GM20000 (cell line): ENCODE data around the gene GPR146.

Experiments used
- DNase-seq: peaks from one replicate; pipeline ENCODE4 v3.0.0; 2012; ENCODE audit warnings: low spot score
- TF ChIP-seq, protein P1 (sequence below): IDR thresholded peaks from 2 replicates; pipeline ENCODE4 v1.5.1; 2012; ENCODE audit warnings: mild to moderate bottlenecking, control low read depth; ENCODE audit errors: extremely low read depth, missing control alignments

GPR146 gene

GRCh38 chr7:1044189-1045068, at the start of gene GPR146:
GPR146 (plus strand) TSS chr7:1044546; CDS start chr7:1057516, 12,970 bp downstream.
- TF ChIP-seq, protein P1, sequence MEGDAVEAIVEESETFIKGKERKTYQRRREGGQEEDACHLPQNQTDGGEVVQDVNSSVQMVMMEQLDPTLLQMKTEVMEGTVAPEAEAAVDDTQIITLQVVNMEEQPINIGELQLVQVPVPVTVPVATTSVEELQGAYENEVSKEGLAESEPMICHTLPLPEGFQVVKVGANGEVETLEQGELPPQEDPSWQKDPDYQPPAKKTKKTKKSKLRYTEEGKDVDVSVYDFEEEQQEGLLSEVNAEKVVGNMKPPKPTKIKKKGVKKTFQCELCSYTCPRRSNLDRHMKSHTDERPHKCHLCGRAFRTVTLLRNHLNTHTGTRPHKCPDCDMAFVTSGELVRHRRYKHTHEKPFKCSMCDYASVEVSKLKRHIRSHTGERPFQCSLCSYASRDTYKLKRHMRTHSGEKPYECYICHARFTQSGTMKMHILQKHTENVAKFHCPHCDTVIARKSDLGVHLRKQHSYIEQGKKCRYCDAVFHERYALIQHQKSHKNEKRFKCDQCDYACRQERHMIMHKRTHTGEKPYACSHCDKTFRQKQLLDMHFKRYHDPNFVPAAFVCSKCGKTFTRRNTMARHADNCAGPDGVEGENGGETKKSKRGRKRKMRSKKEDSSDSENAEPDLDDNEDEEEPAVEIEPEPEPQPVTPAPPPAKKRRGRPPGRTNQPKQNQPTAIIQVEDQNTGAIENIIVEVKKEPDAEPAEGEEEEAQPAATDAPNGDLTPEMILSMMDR, result peak; percentile 45
- DNase-seq, result peak; percentile 100

DNA sequence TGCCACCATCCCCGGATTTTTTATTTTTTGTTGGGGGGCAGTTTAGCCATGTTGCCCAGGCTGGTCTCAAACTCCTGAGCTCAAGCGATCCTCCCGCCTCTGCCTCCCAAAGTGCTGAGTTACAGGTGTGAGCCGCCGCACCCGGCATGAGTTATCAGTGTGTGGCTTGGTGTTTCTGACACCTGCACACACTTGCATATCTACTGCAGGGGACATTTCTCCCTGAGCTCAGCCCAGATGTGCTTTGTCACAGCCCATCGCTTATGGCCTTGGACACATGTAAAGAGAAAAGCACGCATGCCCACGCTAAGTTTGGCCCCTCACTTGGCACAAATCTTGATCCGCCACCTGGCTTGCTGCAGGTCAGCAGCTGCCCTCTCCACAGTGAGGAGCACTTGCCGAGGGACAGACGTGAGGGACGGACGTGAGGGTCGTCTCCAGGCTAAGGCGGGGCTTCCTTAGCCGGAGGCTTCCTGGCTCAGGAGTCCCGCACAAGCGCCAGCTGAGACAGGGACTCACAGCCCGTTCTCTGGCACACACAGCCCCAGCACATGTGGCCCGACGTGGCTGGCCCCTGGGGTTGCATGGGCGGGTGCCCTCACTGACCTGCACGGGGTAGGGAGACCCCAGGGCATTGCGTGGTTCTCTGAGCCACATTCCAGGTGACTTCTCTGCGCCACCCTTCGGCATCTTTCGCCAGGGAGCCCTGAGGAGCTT, 49.6 kb upstream of the GPR146 start:
- TF ChIP-seq, protein P1, result no peak
- no peak for DNase-seq

DNA sequence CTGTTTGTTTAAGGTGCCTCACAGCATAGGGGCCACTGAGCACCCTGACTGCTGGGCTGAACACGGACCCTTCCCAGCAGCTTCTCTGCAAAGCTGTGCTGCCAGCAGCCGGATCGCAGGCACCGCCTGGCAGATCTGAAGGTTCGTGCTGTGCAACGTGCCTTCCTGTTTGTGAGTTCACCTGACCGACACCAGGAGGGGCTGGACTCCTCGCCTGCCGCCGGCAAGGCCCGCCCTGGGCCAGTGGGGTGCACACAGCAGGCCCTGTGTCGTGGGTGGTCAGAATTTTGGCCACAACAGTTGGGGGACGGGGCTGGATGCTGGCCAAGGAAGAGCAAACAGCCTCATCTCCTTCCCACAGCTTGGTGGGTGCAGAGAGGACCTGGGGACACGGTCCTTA, 48.8 kb upstream of the GPR146 start:
- DNase-seq, result no peak

DNA sequence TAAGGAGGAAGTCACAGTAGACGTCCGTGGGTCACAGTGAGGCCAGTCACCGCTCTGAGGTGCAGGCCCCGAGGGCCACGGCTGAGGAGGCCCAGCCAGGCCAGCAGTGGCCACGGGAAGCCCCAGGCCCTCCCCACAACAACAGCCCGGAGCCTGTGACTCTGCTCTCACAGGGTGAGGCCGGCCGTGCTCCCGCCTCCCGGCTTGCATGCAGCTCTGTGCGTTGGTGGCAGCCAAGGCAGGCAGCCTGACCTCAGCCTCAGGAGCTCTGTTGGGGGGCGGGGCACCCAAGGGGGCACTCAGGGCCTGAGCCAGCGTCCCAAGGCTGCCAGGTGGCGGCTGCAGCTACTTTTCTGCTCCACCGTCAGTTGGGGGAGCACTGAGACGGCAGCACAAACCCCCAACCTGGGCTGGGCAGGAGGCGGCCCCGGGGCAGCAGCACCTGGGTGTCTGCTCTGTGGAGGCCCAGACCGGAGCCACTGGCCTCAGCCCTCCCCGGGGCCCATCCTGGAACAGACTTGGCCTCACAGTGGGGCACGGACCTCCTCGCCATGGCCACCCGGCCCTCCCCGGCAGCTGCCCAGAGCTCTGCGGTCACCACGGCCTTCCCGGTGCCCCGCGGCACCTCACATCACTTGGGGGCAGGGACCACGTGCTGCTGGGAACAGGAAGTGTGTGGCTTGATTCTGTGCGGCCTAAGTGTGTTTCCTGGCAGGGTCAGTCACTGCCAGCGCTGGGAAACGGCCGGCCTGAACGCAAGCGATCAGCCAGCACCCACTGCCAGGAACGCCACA, 48.1 kb upstream of the GPR146 start:
- DNase-seq, result no peak
- TF ChIP-seq, protein P1, result no peak

More for the DNA sequence above, 48.8 kb upstream of the GPR146 start:
- TF ChIP-seq, protein P1, result no peak

- no peak for DNase-seq
- TF ChIP-seq, protein P1, result no peak
These were observed 46.6 kb upstream of the GPR146 start for GRCh38 chr7:997404-998395.

GRCh38 chr7:999149-999879, 45.0 kb upstream of the GPR146 start:
- TF ChIP-seq, protein P1, result no peak
- no peak for DNase-seq
